ENCODE data around the gene PCDH12. TPM values are rescaled to one million over a fixed set of nuclear protein-coding genes. Genes with fewer than 3 reads are reported as not detected.
A peak's percentile ranks its signal among the peaks of the same experiment; 100 is the strongest.

Gene PCDH12
- total RNA-seq, 4 donors from 2014 or later: 1.3 to 43.6 (median 3.6) TPM

DNA sequence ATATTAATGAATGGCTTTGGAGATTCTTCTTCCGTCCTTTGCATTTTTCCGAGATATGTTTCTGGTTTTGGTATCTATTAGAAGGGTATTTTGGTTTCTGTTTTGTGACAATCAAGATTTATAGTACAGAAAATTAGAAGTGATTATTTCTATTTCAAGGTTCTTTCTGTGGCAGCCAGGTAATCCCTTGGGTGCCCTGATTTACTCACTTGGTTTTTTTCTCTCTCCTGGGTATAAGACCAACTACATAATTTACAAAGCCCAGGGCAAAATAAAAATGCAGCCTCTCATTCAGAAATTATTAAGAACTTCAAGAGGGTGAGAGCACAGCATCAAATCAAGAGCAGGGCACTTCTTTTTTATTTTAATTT is 8.9 kb upstream of the PCDH12 start:
- no peak for DNase-seq
- intact Hi-C loops (cut with DNase I; ENCODE audit: low total_unique reads): no loop called here
- H3K4me1 ChIP-seq: peaks cover 6 to 8% of the 10 kb centered on the region in 2 donors
- H3K27ac ChIP-seq: no peak overlapping the region
- no peaks in the 10 kb centered on the region for H3K36me3 ChIP-seq
- no peaks in the 10 kb centered on the region for H3K27me3 ChIP-seq
- H3K4me3 ChIP-seq: no peak overlapping the region
- TF ChIP-seq POLR2A (IDR thresholded peaks at IDR 0.05): no peak
- TF ChIP-seq, protein P1, sequence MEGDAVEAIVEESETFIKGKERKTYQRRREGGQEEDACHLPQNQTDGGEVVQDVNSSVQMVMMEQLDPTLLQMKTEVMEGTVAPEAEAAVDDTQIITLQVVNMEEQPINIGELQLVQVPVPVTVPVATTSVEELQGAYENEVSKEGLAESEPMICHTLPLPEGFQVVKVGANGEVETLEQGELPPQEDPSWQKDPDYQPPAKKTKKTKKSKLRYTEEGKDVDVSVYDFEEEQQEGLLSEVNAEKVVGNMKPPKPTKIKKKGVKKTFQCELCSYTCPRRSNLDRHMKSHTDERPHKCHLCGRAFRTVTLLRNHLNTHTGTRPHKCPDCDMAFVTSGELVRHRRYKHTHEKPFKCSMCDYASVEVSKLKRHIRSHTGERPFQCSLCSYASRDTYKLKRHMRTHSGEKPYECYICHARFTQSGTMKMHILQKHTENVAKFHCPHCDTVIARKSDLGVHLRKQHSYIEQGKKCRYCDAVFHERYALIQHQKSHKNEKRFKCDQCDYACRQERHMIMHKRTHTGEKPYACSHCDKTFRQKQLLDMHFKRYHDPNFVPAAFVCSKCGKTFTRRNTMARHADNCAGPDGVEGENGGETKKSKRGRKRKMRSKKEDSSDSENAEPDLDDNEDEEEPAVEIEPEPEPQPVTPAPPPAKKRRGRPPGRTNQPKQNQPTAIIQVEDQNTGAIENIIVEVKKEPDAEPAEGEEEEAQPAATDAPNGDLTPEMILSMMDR (IDR thresholded peaks at IDR 0.05): no peak
- no peaks in the 10 kb centered on the region for H3K9me3 ChIP-seq

DNA sequence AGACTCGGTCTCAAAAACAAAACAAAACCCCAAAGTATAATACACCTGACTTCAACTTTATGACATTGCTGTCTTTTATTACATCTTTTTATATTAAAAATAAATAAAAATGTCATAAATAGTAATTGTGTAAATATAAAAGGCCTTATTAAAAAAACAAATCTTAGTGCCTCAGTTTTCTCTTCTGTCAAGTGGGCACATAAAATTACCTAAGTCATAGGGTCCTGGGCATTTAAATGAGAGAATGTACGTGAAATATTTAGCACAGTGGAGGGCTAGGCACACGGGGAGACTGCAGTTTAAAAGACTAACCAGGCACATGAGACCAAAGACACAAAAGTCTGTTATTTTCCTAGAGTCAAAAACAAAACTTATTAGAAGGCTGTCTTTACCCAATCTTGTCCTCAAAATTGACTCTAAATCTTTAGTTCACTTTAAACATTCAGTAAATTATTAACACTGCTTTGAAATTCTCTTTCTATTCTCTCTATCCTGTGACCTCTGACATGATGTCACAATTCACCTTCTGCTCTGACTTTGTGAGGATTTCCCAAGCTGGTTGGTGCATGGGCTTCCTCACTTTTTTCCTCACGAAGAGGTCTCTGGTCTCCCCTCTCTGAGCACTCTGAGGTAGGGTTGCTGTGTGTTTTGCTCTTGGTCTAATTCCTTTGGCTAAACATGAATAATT is 8.4 kb upstream of the PCDH12 start:
- DNase-seq: no peak
- H3K36me3 ChIP-seq: no peaks in the 10 kb centered on the region
- no peak overlapping the region for H3K27ac ChIP-seq
- peaks cover 6 to 8% of the 10 kb centered on the region in 2 donors for H3K4me1 ChIP-seq
- H3K27me3 ChIP-seq: no peaks in the 10 kb centered on the region
- no peak overlapping the region for H3K4me3 ChIP-seq
- intact Hi-C loops (cut with DNase I; ENCODE audit: low total_unique reads): no loop called here
- TF ChIP-seq, protein P1 (IDR thresholded peaks at IDR 0.05): no peak
- H3K9me3 ChIP-seq: no peaks in the 10 kb centered on the region

DNA sequence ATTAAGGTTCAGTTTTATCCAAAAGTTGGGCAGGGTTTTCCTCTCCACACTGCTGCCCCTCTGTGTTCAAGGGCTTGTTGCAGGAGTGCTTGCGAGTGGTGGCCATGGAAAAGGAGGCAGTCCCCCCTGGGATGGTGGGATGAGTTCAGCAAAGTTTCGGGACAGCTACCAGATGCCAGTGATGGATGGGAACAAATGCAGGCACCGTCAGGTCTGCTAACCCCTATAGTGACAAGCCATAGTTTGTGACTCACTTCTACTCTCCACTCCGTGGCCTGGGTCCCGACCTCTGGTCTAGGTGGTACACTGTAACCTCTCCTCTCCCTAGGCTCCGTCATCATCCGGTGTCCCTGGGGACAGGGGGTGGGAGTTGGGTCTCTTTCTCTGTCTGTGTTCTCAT is 7.1 kb upstream of the PCDH12 start:
- intact Hi-C loops (cut with DNase I; ENCODE audit: low total_unique reads): no loop called here
- Histone ChIP-seq H3K9me3 (no peaks in the 10 kb centered on the region), H3K36me3 (no peaks in the 10 kb centered on the region), H3K4me3 (no peak overlapping the region), H3K27me3 (no peaks in the 10 kb centered on the region), H3K4me1 (no peaks in the 10 kb centered on the region), H3K27ac (no peak overlapping the region)
- DNase-seq: no peak
- no peak for TF ChIP-seq POLR2A (IDR thresholded peaks at IDR 0.05)
- TF ChIP-seq, protein P1 (IDR thresholded peaks at IDR 0.05): no peak

- intact Hi-C loops (cut with DNase I; ENCODE audit: low total_unique reads): no loop called here
- Histone ChIP-seq H3K36me3 (no peaks in the 10 kb centered on the region), H3K27me3 (no peaks in the 10 kb centered on the region), H3K4me3 (no peak overlapping the region), H3K9me3 (no peaks in the 10 kb centered on the region), H3K4me1 (no peaks in the 10 kb centered on the region), H3K27ac (no peak overlapping the region)
- no peak for DNase-seq
- TF ChIP-seq, protein P1 (IDR thresholded peaks at IDR 0.05): no peak
- TF ChIP-seq POLR2A (IDR thresholded peaks at IDR 0.05): no peak
Observed at GRCh38 chr5:141963701-141964100, 5.7 kb upstream of the PCDH12 start.

- H3K27ac ChIP-seq: peak overlapping the region in 1 of 2 donors; percentile 49
- intact Hi-C loops (cut with DNase I; ENCODE audit: low total_unique reads): no loop called here
- DNase-seq: no peak
Observed at GRCh38 chr5:141961466-141961865, 3.5 kb upstream of the PCDH12 start.

More at GRCh38 chr5:141961466-141961865, 3.5 kb upstream of the PCDH12 start:
- Histone ChIP-seq H3K9me3 (no peaks in the 10 kb centered on the region), H3K4me3 (no peak overlapping the region), H3K4me1 (no peaks in the 10 kb centered on the region), H3K36me3 (no peaks in the 10 kb centered on the region), H3K27me3 (no peaks in the 10 kb centered on the region)
- no peak for TF ChIP-seq POLR2A (IDR thresholded peaks at IDR 0.05)
- TF ChIP-seq, protein P1 (IDR thresholded peaks at IDR 0.05): no peak
